HEK293 (cell line): Measurements from ENCODE around the gene DDX51.

Experiments used
- CTCF ChIA-PET: fragments of 350-600 bp; formaldehyde crosslinking; extraction: SDS; loops from one replicate; lab custom pipeline; 2021; ENCODE audit warnings: antibody characterized with exemption; lab: Yijun Ruan, JAX
- POLR2A ChIA-PET: fragments of 300-600 bp; formaldehyde crosslinking; extraction: SDS; loops from one replicate; lab custom pipeline; 2020; ENCODE audit warnings: antibody characterized with exemption, inconsistent platforms; lab: Yijun Ruan, JAX
- H3K27ac ChIP-seq: fragments of 200-500 bp; sonication (Bioruptor generic); 2 replicates; pipeline ENCODE4 v1.5.1; 2014; ENCODE audit warnings: low read depth, low read length, control low read depth, inconsistent platforms; ENCODE audit errors: extremely low read depth
- H3K36me3 ChIP-seq, 2 experiments: fragments of 200-500 bp in 1 of 2; sonication (Bioruptor generic) in 1 of 2; 1 replicate in 1 of 2; 2 replicates in 1 of 2; pipeline ENCODE4 v1.5.1; 2014 to 2017; ENCODE audit warnings: inconsistent platforms in 2 of 2, low read length in 2 of 2; ENCODE audit not compliant: control insufficient read depth in 2 of 2, insufficient read depth in 1 of 2
- H3K4me1 ChIP-seq: fragments of 200-500 bp; sonication (Bioruptor generic); 2 replicates; pipeline ENCODE4 v1.5.1; 2014; ENCODE audit warnings: mild to moderate bottlenecking, low read length, inconsistent platforms; ENCODE audit not compliant: control insufficient read depth, insufficient read depth
- H3K4me3 ChIP-seq: 2 replicates; pipeline ENCODE4 v1.5.1; 2011; ENCODE audit warnings: low read depth, mild to moderate bottlenecking, control low read depth, low read length, moderate library complexity
- H3K9me3 ChIP-seq: fragments of 200-500 bp; sonication (Bioruptor generic); 2 replicates; pipeline ENCODE4 v1.5.1; 2014; ENCODE audit warnings: low read depth, low read length, inconsistent platforms; ENCODE audit not compliant: control insufficient read depth, insufficient read depth
- ELK4 ChIP-seq: IDR thresholded peaks from 2 replicates; pipeline ENCODE4 v1.6.1; 2011; ENCODE audit warnings: mild to moderate bottlenecking, low read depth, low read length, borderline replicate concordance
- GLIS2 ChIP-seq: fragments of 450-650 bp; formaldehyde crosslinking; IDR thresholded peaks from 2 replicates; pipeline ENCODE4 v1.5.1; 2016; ENCODE audit warnings: missing biosample characterization, missing genetic modification characterization
- SP3 ChIP-seq: fragments of 450-650 bp; formaldehyde crosslinking; IDR thresholded peaks from 2 replicates; pipeline ENCODE4 v1.5.1; 2016; ENCODE audit warnings: missing biosample characterization, missing genetic modification characterization
- ZNF140 ChIP-seq: fragments of 450-650 bp; formaldehyde crosslinking; IDR thresholded peaks from 2 replicates; pipeline ENCODE4 v1.5.1; 2016; ENCODE audit warnings: missing biosample characterization, missing genetic modification characterization
- ZNF394 ChIP-seq: fragments of 450-650 bp; formaldehyde crosslinking; IDR thresholded peaks from 2 replicates; pipeline ENCODE4 v1.5.1; 2016; ENCODE audit warnings: missing biosample characterization, missing genetic modification characterization, mild to moderate bottlenecking, moderate library complexity, borderline replicate concordance
- ZNF571 ChIP-seq: fragments of 450-650 bp; formaldehyde crosslinking; IDR thresholded peaks from 2 replicates; pipeline ENCODE4 v1.5.0; 2017; ENCODE audit warnings: missing biosample characterization, missing genetic modification characterization
- ZNF785 ChIP-seq: fragments of 450-650 bp; formaldehyde crosslinking; IDR thresholded peaks from 2 replicates; pipeline ENCODE4 v1.5.1; 2016; ENCODE audit warnings: missing biosample characterization, missing genetic modification characterization
- TF ChIP-seq, protein P1 (sequence below): fragments of 450-650 bp; formaldehyde crosslinking; IDR thresholded peaks from 2 replicates; pipeline ENCODE4 v1.5.1; 2017; ENCODE audit warnings: missing biosample characterization, missing genetic modification characterization
- TF ChIP-seq, protein P2 (sequence below): fragments of 450-650 bp; formaldehyde crosslinking; IDR thresholded peaks from 2 replicates; pipeline ENCODE4 v1.5.1; 2016; ENCODE audit warnings: missing biosample characterization, missing genetic modification characterization
- TF ChIP-seq, protein P3 (sequence below): fragments of 450-650 bp; formaldehyde crosslinking; optimal IDR thresholded peaks from 2 replicates; pipeline ENCODE3; 2016; ENCODE audit warnings: missing biosample characterization, mild to moderate bottlenecking, missing genetic modification characterization
- TF ChIP-seq, protein P4 (sequence below): fragments of 450-650 bp; formaldehyde crosslinking; IDR thresholded peaks from 2 replicates; pipeline ENCODE4 v1.5.1; 2016; ENCODE audit warnings: missing biosample characterization, missing genetic modification characterization

Gene DDX51

DNA sequence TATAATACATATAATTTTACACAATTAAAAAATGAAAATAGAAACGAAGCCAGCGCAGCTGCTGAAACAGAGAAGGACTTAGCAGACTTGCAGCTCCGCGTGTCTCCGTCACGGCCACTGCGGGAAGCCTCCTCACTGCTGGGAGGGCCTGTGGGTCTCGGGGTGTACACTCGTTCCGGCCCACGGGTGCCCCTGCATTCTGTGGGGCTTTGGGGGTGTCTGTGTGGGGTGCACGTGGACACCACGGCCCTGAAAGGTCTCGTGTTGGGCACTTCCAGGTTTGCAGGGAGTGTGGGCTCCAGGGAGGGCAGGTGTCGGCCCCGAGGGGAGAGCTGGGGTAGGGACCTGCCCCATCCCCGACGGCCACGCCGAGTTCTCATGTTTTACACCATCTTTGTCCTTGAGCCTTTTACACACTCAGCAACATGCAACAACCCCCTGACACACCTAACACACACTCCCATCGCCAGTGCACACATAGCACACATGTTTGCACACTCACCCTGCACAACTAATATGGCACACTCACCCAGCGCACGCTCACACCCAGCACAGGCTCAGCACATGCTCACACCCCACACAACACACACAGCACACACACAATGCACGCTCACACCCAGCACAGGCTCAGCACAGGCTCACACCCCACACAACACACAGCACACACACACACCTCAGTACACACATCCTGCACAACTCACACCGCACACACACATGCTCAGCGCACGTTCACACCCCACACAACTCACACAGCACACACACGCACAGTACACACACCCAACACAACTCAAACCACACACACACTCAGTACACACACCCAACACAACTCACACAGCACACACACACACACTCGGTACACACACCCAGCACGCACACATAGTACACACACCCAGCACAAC, 36.8 kb upstream of the DDX51 start (continued):
- TF ChIP-seq, protein P1, sequence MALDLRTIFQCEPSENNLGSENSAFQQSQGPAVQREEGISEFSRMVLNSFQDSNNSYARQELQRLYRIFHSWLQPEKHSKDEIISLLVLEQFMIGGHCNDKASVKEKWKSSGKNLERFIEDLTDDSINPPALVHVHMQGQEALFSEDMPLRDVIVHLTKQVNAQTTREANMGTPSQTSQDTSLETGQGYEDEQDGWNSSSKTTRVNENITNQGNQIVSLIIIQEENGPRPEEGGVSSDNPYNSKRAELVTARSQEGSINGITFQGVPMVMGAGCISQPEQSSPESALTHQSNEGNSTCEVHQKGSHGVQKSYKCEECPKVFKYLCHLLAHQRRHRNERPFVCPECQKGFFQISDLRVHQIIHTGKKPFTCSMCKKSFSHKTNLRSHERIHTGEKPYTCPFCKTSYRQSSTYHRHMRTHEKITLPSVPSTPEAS (tag by site-specific recombination): peak; percentile 45
- TF ChIP-seq SP3 (tag by site-specific recombination) (no peak), ZNF785 (tag by site-specific recombination) (peak; percentile 61)

DNA sequence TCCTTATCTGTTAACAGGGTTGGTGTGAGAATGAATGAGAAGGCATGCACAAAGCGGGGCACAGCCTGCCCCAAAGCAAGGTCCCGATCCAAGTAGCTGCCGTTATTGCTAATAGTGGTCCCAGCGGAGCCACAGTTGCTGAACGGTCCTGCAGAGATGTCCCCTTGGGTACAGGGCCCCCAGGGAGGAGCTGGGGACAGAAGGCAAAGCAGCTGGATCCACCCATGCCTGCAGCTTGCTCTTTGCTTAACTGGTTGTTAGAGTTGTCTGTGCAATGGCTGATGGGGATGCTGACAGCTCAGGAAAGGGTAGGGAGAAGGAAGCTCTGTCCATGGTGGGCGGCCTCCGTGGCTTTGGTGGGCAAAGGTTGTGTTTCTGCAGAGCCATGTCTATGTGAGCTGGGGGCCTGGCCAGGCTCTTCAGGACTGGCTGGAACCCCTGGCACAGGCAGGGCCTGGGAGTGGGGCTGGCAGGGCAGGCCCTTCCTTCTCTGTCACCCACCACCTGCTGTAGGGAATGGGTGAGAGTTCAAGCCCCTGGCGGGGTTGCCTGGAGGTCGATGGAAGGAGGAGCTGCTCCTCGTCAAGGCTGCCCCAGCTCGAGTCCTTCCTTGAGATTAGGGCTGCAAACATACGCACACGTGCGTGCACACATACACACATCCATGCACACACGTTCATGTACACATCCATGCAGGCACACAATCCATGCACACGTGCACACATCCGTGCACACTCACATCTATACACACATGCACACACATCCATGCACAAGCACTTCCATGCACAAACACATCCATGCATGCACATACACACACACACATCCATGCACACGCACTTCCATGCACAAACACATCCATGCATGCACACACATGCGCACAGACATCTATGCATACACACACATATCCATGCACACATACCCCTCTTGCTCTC, 35.6 kb upstream of the DDX51 start:
- CTCF ChIA-PET: interaction anchor here (0.7 to 1.7 kb wide), 4 partner anchors 10 to 59 kb away, joined by 4 read pairs; no protein-coding TSS in a partner anchor
- H3K27ac ChIP-seq: no peak overlapping the region
- H3K36me3 ChIP-seq: no peaks in the 10 kb centered on the region
- H3K4me3 ChIP-seq: no peak overlapping the region
- no peaks in the 10 kb centered on the region for H3K9me3 ChIP-seq
- no peaks in the 10 kb centered on the region for H3K4me1 ChIP-seq
- POLR2A ChIA-PET: no interaction called here
- TF ChIP-seq GLIS2 (tag by site-specific recombination) (no peak), ZNF571 (tag by site-specific recombination) (no peak)
- TF ChIP-seq, protein P1 (tag by site-specific recombination): peak; percentile 78
- TF ChIP-seq, protein P2, sequence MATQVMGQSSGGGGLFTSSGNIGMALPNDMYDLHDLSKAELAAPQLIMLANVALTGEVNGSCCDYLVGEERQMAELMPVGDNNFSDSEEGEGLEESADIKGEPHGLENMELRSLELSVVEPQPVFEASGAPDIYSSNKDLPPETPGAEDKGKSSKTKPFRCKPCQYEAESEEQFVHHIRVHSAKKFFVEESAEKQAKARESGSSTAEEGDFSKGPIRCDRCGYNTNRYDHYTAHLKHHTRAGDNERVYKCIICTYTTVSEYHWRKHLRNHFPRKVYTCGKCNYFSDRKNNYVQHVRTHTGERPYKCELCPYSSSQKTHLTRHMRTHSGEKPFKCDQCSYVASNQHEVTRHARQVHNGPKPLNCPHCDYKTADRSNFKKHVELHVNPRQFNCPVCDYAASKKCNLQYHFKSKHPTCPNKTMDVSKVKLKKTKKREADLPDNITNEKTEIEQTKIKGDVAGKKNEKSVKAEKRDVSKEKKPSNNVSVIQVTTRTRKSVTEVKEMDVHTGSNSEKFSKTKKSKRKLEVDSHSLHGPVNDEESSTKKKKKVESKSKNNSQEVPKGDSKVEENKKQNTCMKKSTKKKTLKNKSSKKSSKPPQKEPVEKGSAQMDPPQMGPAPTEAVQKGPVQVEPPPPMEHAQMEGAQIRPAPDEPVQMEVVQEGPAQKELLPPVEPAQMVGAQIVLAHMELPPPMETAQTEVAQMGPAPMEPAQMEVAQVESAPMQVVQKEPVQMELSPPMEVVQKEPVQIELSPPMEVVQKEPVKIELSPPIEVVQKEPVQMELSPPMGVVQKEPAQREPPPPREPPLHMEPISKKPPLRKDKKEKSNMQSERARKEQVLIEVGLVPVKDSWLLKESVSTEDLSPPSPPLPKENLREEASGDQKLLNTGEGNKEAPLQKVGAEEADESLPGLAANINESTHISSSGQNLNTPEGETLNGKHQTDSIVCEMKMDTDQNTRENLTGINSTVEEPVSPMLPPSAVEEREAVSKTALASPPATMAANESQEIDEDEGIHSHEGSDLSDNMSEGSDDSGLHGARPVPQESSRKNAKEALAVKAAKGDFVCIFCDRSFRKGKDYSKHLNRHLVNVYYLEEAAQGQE: peak; percentile 89

GRCh38 chr12:132178801-132179401, 34.8 kb upstream of the DDX51 start:
- no peaks in the 10 kb centered on the region for H3K36me3 ChIP-seq
- POLR2A ChIA-PET: no interaction called here
- no peaks in the 10 kb centered on the region for H3K4me1 ChIP-seq
- H3K9me3 ChIP-seq: no peaks in the 10 kb centered on the region
- H3K27ac ChIP-seq: no peak overlapping the region
- CTCF ChIA-PET: interaction anchor here (0.6 to 1.7 kb wide), 5 partner anchors 11 to 250 kb away, joined by 4 read pairs; no protein-coding TSS in a partner anchor
- no peak overlapping the region for H3K4me3 ChIP-seq
- TF ChIP-seq, protein P3, sequence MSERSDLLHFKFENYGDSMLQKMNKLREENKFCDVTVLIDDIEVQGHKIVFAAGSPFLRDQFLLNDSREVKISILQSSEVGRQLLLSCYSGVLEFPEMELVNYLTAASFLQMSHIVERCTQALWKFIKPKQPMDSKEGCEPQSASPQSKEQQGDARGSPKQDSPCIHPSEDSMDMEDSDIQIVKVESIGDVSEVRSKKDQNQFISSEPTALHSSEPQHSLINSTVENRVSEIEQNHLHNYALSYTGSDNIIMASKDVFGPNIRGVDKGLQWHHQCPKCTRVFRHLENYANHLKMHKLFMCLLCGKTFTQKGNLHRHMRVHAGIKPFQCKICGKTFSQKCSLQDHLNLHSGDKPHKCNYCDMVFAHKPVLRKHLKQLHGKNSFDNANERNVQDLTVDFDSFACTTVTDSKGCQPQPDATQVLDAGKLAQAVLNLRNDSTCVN (tag by site-specific recombination): no peak
- no peak for TF ChIP-seq ELK4
- TF ChIP-seq ZNF140: no peak
- no peak for TF ChIP-seq ZNF394 (tag by site-specific recombination)
- TF ChIP-seq, protein P4, sequence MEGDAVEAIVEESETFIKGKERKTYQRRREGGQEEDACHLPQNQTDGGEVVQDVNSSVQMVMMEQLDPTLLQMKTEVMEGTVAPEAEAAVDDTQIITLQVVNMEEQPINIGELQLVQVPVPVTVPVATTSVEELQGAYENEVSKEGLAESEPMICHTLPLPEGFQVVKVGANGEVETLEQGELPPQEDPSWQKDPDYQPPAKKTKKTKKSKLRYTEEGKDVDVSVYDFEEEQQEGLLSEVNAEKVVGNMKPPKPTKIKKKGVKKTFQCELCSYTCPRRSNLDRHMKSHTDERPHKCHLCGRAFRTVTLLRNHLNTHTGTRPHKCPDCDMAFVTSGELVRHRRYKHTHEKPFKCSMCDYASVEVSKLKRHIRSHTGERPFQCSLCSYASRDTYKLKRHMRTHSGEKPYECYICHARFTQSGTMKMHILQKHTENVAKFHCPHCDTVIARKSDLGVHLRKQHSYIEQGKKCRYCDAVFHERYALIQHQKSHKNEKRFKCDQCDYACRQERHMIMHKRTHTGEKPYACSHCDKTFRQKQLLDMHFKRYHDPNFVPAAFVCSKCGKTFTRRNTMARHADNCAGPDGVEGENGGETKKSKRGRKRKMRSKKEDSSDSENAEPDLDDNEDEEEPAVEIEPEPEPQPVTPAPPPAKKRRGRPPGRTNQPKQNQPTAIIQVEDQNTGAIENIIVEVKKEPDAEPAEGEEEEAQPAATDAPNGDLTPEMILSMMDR: peak; percentile 11; the same call in 1 of the 2 replicates
